Stimulated activated CD8-positive, alpha-beta memory T cell treated with anti-CD3 and anti-CD28 coated beads, Interleukin-12 subunit alpha, Interleukin-12 subunit beta, amount 100 ng/mL, for 24 hours (primary cell): ENCODE results near the gene CTDSP2.
"Not testable (repeated sequence)": the region's sequence is repeated elsewhere in the genome, so short reads cannot be mapped to it uniquely, and the experiment has no call there.

ENCODE experiments used
- DNase-seq: peaks from one replicate; pipeline ENCODE4 v3.0.0-alpha.2; 2020; ENCODE audit errors: extremely low read depth

Gene CTDSP2

DNA sequence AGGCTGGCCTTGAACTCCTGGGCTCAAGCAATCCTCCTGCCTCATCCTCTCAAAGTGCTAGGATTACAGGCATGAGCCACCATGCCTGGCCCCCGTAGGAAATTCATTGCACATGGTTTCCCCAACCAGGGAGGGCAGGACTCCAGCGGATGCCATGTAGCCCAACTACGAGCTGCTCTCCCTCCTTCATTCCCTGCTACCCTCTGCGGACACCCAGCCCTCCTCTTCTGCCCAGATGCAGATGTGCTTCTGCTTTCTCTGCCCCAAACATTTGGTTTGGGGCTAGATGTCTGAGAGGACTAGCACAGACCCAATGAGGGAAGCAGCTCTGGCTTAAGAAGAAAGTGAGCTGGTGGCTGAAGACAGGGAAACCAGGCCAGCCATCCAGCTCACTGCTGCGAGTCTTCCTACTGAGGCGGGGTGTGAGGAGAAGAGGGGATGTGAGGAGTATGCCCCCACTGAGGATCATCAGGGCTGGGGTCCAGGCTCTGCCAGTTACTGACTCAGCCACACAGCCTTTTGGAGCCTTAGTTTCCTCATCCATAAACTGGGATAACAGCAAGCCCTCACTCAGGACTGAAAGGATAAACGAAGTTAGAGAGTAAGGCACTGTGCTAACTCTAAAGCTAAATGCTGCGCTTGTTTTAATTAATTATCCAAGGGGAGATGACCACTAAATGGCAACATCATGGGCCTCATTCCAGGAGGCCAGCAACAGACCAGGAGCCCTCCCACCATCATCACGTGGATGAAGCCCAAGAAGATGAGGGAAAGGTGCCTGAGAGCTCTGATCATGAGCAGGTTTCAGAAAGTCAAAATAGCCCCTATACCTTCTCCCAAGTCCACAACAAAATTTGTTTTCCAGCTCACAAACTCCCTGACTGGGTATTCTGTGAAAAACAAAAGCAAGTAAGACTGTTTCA, 10.9 kb downstream of the CTDSP2 start:
- no peak for DNase-seq

GRCh38 chr12:57834086-57834876, 12.2 kb downstream of the CTDSP2 start:
- no peak for DNase-seq

DNA sequence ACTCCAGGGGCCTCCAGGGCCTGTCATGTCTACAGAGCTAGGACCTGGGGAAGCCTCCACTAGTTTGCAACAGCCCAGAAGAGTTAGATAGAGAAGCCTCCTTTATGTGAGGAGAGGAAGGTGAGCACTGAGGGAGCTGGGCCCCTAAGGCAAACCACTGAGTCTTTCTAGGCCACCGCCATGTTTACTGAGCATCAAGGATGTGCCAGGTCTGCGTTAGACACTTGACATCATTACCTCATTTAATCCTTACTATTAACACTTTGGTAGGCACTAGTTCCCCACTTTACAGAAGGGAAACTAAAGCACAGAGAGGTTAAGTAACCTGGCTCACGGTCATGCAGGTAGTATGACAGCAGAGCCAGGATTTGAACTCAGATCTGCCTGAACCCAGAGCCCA, 12.9 kb downstream of the CTDSP2 start:
- no peak for DNase-seq

GRCh38 chr12:57832966-57833365, 13.6 kb downstream of the CTDSP2 start:
- DNase-seq = no peak

- DNase-seq = no peak
Observed at GRCh38 chr12:57830393-57830792, 16.1 kb downstream of the CTDSP2 start.

GRCh38 chr12:57829025-57829777, 17.3 kb downstream of the CTDSP2 start:
- no peak for DNase-seq

GRCh38 chr12:57826966-57827365, 19.6 kb downstream of the CTDSP2 start:
- DNase-seq = no peak

DNA sequence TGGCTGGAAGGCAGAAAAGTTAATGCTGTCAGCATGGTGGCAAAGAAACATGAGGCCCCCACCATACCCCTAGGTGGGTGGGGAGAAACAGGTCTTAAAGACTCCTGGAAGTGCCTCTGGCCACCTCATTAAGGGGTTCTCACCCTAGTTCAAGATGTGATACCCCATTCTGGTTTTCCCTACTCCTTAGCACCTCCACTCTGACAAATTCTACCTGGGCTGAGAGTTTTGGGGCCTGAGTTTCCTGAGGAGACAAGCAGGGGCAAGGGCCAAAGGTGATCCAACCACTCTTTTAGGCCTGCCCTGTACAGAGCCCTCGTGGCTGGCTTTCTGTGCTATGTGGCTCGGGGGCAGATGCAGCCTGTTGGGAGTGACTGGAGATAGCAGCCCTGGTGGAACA, 20.1 kb downstream of the CTDSP2 start:
- DNase-seq = no peak

DNA sequence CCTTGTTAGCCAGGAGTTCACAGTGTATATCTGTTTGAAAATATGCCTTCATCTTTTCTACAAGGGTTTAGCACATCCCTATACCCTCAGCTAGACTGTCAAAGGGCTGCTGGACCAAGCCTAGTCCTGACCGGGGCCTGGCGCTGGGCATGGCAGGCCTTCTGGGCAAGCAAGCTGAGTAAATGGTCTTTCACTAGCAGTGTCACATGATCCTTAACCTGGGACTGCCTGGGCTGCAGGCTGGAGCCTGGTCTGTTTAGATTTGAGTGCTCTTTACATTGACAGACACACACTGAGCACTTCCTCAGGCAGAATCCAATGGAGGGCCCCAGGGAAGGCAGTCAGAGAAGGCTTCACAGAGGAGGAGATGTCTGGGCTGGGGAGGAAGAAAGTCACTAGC, 21.1 kb downstream of the CTDSP2 start:
- no peak for DNase-seq

GRCh38 chr12:57823908-57824640, 22.5 kb downstream of the CTDSP2 start:
- DNase-seq = no peak

GRCh38 chr12:57823131-57823907, 23.2 kb downstream of the CTDSP2 start:
- no peak for DNase-seq

- DNase-seq = no peak
Observed at GRCh38 chr12:57822392-57823130, 24.0 kb downstream of the CTDSP2 start.

- no peak for DNase-seq
Observed at GRCh38 chr12:57821474-57822214, 24.9 kb downstream of the CTDSP2 start.

DNA sequence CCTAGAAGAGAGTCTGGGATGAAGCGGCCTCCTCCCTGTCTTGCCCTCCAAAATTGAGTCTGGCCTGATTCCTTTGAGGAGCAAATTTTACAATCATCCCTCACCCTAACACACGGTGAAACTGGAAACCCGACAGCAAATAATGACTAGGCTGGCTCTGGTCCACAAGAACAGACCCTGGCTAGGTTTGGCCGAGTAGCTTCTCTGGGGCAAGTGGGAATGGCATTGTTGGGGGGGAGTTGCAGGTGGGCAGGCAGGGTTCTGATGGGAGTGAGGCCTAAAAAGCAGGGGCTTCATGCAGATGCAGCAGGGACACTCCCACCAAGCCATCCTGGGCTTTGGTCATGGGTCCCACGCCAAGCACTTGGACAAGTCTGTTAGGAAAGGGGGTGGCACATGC, 25.5 kb downstream of the CTDSP2 start:
- DNase-seq = not testable (repeated sequence)

- not testable (repeated sequence) for DNase-seq
Observed at GRCh38 chr12:57820119-57820518, 26.4 kb downstream of the CTDSP2 start.

DNA sequence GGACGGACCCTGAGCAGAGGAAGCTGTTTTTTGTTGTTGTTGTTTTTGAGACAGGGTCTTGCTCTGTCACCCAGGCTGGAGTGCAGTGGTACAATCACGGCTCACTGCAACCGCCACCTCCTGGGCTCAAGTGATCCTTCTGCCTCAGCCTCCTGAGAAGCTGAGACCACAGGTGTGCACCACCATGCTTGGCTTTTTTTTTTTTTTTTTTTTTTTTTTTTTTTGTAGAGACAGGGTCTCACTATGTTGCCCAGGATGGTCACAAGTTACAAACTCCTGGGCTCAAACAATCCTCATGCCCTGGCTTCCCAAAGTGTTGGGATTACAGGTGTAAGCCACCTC, 28.6 kb downstream of the CTDSP2 start:
- not testable (repeated sequence) for DNase-seq

DNA sequence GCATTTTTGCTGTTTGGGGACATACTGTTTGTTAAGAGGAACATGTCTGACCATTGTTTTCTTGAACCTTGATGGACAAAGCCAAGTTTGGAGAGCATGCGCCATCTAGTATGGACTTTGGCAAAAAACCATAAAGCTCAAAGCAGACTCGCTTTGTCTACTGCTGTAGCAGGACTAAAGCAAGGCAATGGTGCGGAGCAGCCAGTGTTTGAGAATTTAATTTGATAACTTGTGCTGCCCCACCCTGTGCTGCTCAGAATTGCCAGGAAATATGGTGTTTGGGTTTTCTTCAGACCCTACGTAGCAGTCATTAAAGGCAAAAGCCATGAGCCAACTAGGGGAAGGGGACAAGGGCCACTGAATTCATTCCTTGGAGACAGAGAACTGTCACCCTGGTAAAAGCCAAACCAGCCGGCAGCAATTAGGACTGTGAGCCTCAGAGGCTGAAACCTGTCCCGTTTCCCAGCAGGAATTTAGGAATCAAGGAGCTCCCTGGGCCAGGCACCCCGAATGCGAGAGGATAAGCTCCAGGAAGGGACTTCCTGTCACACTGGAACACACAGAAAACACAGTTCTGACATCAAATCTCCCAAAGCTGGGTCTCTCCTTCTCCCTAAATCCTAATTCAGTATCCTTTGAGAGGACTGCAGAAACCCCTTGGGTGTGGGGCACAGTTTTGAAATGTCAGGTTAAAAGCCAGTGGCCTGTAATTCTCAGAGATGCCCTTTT, 29.1 kb downstream of the CTDSP2 start:
- DNase-seq = no peak

GRCh38 chr12:57816855-57817151, 29.7 kb downstream of the CTDSP2 start:
- DNase-seq = no peak
